NCI-H128 (cell line): ENCODE measurements around the gene TRMT1.

Experiments used
- DNase-seq: peaks from one replicate; lab custom pipeline; 2025; ENCODE audit not compliant: unreplicated experiment; lab: John Stamatoyannopoulos, UW

The TRMT1 gene

GRCh38 chr19:13074378-13074777 is 42.2 kb downstream of the TRMT1 start:
- DNase-seq, result no peak

GRCh38 chr19:13073263-13073662 is 43.3 kb downstream of the TRMT1 start:
- no peak for DNase-seq

GRCh38 chr19:13072188-13072908 is 44.2 kb downstream of the TRMT1 start:
- DNase-seq, result no peak

- DNase-seq, result no peak
Observed at GRCh38 chr19:13071444-13072187, 44.9 kb downstream of the TRMT1 start.

- no peak for DNase-seq
Observed at GRCh38 chr19:13070425-13071140, 46.0 kb downstream of the TRMT1 start.

GRCh38 chr19:13069415-13070359 is 46.9 kb downstream of the TRMT1 start:
- DNase-seq, result no peak

- no peak for DNase-seq
Observed at GRCh38 chr19:13068085-13068846, 48.3 kb downstream of the TRMT1 start.

GRCh38 chr19:13066933-13067807 is 49.4 kb downstream of the TRMT1 start:
- no peak for DNase-seq

- no peak for DNase-seq
Observed at GRCh38 chr19:13066226-13066625, 50.3 kb downstream of the TRMT1 start.

- DNase-seq, result no peak
Observed at GRCh38 chr19:13064092-13064489, 52.4 kb downstream of the TRMT1 start.

GRCh38 chr19:13063461-13064091 is 53.0 kb downstream of the TRMT1 start:
- no peak for DNase-seq

GRCh38 chr19:13062317-13062716 is 54.2 kb downstream of the TRMT1 start:
- DNase-seq, result no peak

- DNase-seq, result peak; percentile 55
Observed at GRCh38 chr19:13060964-13061927, 55.3 kb downstream of the TRMT1 start.

- DNase-seq, result no peak
Observed at GRCh38 chr19:13060233-13060963, 56.1 kb downstream of the TRMT1 start.

- DNase-seq, result no peak
Observed at GRCh38 chr19:13058951-13059660, 57.4 kb downstream of the TRMT1 start.

- no peak for DNase-seq
Observed at GRCh38 chr19:13057744-13058143, 58.8 kb downstream of the TRMT1 start.
